Measurements from ENCODE around the gene ELMO1.

- TF ChIP-seq CTCF (IDR thresholded peaks at IDR 0.05) = no peak
- TF ChIP-seq POLR2A (IDR thresholded peaks at IDR 0.05) = no peak
Measured at GRCh38 chr7:37438906-37439652, 9.6 kb downstream of the ELMO1 start.

Data from lower leg skin (tissue), 3 donors.